HEK293T (cell line): ENCODE data around the gene GRIK1.

ENCODE experiments used
- BHLHE40 ChIP-seq: fragments of 450-650 bp; IDR thresholded peaks from 2 replicates; pipeline ENCODE4 v1.6.1; 2016; ENCODE audit warnings: mild to moderate bottlenecking, moderate library complexity, borderline replicate concordance
- FOXA1 ChIP-seq: fragments of 450-650 bp; IDR thresholded peaks from 2 replicates; pipeline ENCODE4 v1.6.1; 2016; ENCODE audit warnings: mild to moderate bottlenecking
- FOXM1 ChIP-seq: fragments of 450-650 bp; IDR thresholded peaks from 2 replicates; pipeline ENCODE4 v1.6.1; 2017; ENCODE audit warnings: mild to moderate bottlenecking, borderline replicate concordance
- L3MBTL2 ChIP-seq: fragments of 450-650 bp; conservative IDR thresholded peaks from 2 replicates; pipeline ENCODE4 v1.6.1; 2016; ENCODE audit warnings: mild to moderate bottlenecking
- LEF1 ChIP-seq: fragments of 450-650 bp; IDR thresholded peaks from 2 replicates; pipeline ENCODE4 v1.6.1; 2017; ENCODE audit warnings: mild to moderate bottlenecking, borderline replicate concordance
- NFRKB ChIP-seq: fragments of 450-650 bp; IDR thresholded peaks from 2 replicates; pipeline ENCODE4 v1.6.1; 2016; ENCODE audit warnings: mild to moderate bottlenecking, moderate library complexity
- SP1 ChIP-seq: fragments of 450-650 bp; IDR thresholded peaks from 2 replicates; pipeline ENCODE4 v1.6.1; 2017
- ZNF384 ChIP-seq: fragments of 450-650 bp; IDR thresholded peaks from 2 replicates; pipeline ENCODE4 v1.6.1; 2016
- TF ChIP-seq, protein P1 (sequence below): fragments of 450-650 bp; IDR thresholded peaks from 2 replicates; pipeline ENCODE4 v1.6.1; 2016

DNA sequence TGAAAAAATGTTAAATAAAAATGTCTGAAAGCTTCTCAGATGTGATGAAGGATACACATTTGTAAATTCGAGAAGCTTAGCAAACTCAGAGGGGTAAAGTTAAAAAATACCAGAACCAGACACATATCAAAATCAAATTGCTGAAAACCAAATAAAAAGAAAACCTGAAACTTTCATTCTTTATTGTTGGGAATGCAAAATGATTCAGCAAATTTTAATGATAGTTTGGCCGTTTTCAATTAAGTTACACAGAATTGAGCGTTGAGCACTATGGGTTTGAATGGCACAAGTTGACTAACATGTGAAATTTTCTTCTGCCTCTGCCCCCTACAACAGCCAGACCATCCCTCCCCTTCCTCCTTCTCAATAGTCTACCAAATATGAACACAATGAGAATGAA is 33.5 kb upstream of the GRIK1 start:
- TF ChIP-seq SP1: no peak
- TF ChIP-seq FOXA1: no peak
- no peak for TF ChIP-seq BHLHE40
- TF ChIP-seq, protein P1, sequence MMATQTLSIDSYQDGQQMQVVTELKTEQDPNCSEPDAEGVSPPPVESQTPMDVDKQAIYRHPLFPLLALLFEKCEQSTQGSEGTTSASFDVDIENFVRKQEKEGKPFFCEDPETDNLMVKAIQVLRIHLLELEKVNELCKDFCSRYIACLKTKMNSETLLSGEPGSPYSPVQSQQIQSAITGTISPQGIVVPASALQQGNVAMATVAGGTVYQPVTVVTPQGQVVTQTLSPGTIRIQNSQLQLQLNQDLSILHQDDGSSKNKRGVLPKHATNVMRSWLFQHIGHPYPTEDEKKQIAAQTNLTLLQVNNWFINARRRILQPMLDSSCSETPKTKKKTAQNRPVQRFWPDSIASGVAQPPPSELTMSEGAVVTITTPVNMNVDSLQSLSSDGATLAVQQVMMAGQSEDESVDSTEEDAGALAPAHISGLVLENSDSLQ: no peak
- TF ChIP-seq LEF1: no peak
- TF ChIP-seq FOXM1: no peak
- no peak for TF ChIP-seq ZNF384
- no peak for TF ChIP-seq L3MBTL2
- no peak for TF ChIP-seq NFRKB
